GM23248 (cell line): ENCODE results near the gene CDK15. TPM values are rescaled to one million over a fixed set of nuclear protein-coding genes. Genes with fewer than 3 reads are reported as not detected.
A peak's percentile ranks its signal among the peaks of the same experiment; 100 is the strongest.

Experiments used
- DNase-seq: peaks from one replicate; pipeline ENCODE4 v3.0.0-alpha.2; 2015
- H2AFZ ChIP-seq: fragments of 200-600 bp; sonication (generic); 2 replicates; pipeline ENCODE4 v1.6.1; 2016; ENCODE audit warnings: antibody characterized with exemption
- H3F3A ChIP-seq: fragments of 200-600 bp; sonication (generic); 2 replicates; pipeline ENCODE4 v1.6.1; 2016; ENCODE audit warnings: mild to moderate bottlenecking, antibody characterized with exemption, mixed run types; ENCODE audit not compliant: insufficient read depth
- H3K27ac ChIP-seq: fragments of 200-600 bp; sonication (generic); 2 replicates; pipeline ENCODE4 v1.5.1; 2016; ENCODE audit warnings: mild to moderate bottlenecking
- H3K27me3 ChIP-seq: fragments of 200-600 bp; sonication (generic); replicated peaks from 2 replicates; pipeline ENCODE4 v1.6.1; 2016; ENCODE audit warnings: mild to moderate bottlenecking; ENCODE audit not compliant: insufficient read depth
- H3K36me3 ChIP-seq: fragments of 200-600 bp; sonication (generic); 2 replicates; pipeline ENCODE4 v1.6.1; 2016; ENCODE audit warnings: low read depth, mild to moderate bottlenecking
- H3K4me1 ChIP-seq: fragments of 200-600 bp; sonication (generic); 2 replicates; pipeline ENCODE4 v1.6.1; 2016; ENCODE audit warnings: mild to moderate bottlenecking; ENCODE audit not compliant: insufficient read depth
- H3K4me2 ChIP-seq: fragments of 200-600 bp; sonication (generic); one replicate; pipeline ENCODE4 v1.6.1; 2016; ENCODE audit warnings: mild to moderate bottlenecking; ENCODE audit not compliant: unreplicated experiment
- H3K4me3 ChIP-seq: fragments of 200-600 bp; sonication (generic); 2 replicates; pipeline ENCODE4 v1.5.1; 2016; ENCODE audit warnings: mild to moderate bottlenecking
- H3K79me2 ChIP-seq: fragments of 200-600 bp; sonication (generic); 2 replicates; pipeline ENCODE4 v1.6.1; 2016; ENCODE audit warnings: mild to moderate bottlenecking; ENCODE audit not compliant: insufficient read depth
- H3K9ac ChIP-seq: fragments of 200-600 bp; sonication (generic); 2 replicates; pipeline ENCODE4 v1.6.1; 2016; ENCODE audit warnings: mild to moderate bottlenecking
- H3K9me2 ChIP-seq: fragments of 200-600 bp; sonication (generic); 2 replicates; pipeline ENCODE4 v1.6.1; 2016; ENCODE audit warnings: mixed run types, mild to moderate bottlenecking, moderate library complexity; ENCODE audit not compliant: insufficient read depth
- H3K9me3 ChIP-seq: fragments of 200-600 bp; sonication (generic); one replicate; pipeline ENCODE4 v1.6.1; 2017; ENCODE audit warnings: low read depth
- H4K20me1 ChIP-seq: fragments of 200-600 bp; sonication (generic); 2 replicates; pipeline ENCODE4 v1.6.0; 2016; ENCODE audit not compliant: insufficient read depth
- EZH2 ChIP-seq: fragments of 200-600 bp; sonication (generic); IDR thresholded peaks from 2 replicates; pipeline ENCODE4 v1.6.1; 2018; ENCODE audit warnings: antibody characterized with exemption, mild to moderate bottlenecking; ENCODE audit not compliant: insufficient read depth, poor library complexity, severe bottlenecking
- EZH2phosphoT487 ChIP-seq: fragments of 200-600 bp; sonication (generic); IDR thresholded peaks from 2 replicates; pipeline ENCODE4 v1.6.1; 2018; ENCODE audit warnings: antibody characterized with exemption, moderate library complexity, mild to moderate bottlenecking, low read depth; ENCODE audit not compliant: insufficient read depth
- WGBS, 2 experiments: methylation state at CpG; one replicate each; pipeline ENCODE4 v1.1.6; 2015 to 2017; ENCODE audit warnings: low lambda C conversion rate in 2 of 2, low coverage in 1 of 2; ENCODE audit errors: missing lambda C conversion rate in 2 of 2; 5-methylcytosine and 5-hydroxymethylcytosine counted together
- in situ Hi-C: fragments of 300-500 bp; cut with MboI; formaldehyde crosslinking; loops from 2 replicates; pipeline ENCODE4 v1.15.0; 2020
- polyA plus RNA-seq: library from polyadenylated mRNA; unstranded; fragments of >200 nt; fragmentation: Nextera tagmentation; extraction: Ambion mirVana; gene quantifications from 2 replicates; pipeline ENCODE4 v1.2.1, GENCODE V29; 2016
- total RNA-seq: library from RNA; depleted of rRNA; stranded (reverse); fragments of >200 nt; shearing (Covaris generic); gene quantifications from 2 replicates; pipeline ENCODE4 v1.2.3, GENCODE V29; 2014

CDK15 gene
- total and polyA plus RNA-seq, 2 experiments from 2014 or later: 0.88 to 1.3 TPM

GRCh38 chr2:201852878-201853415 is 46.6 kb downstream of the CDK15 start:
- Histone ChIP-seq H3K4me3 (no peak overlapping the region), H4K20me1 (no peaks in the 10 kb centered on the region), H3K36me3 (no peaks in the 10 kb centered on the region), H3K9me3 (no peaks in the 10 kb centered on the region), H3K4me2 (no peak overlapping the region), H3F3A (peaks cover 31% of the 10 kb centered on the region), H3K9ac (no peak overlapping the region), H2AFZ (peak overlapping the region; percentile 11; the same call in 1 of the 2 replicates), H3K9me2 (no peaks in the 10 kb centered on the region), H3K27me3 (no peaks in the 10 kb centered on the region), H3K27ac (0 out of 2 replicates have a peak overlapping the region, but pooled peaks have one; percentile 96), H3K4me1 (peaks cover 36% of the 10 kb centered on the region), H3K79me2 (no peaks in the 10 kb centered on the region)
- DNase-seq: peak; percentile 27
- in situ Hi-C loops: loop anchor here (10.0 kb wide), 2 partner anchors 182 to 332 kb away; partner anchors contain the start of gene FZD7
- no peak for TF ChIP-seq EZH2phosphoT487
- no peak for TF ChIP-seq EZH2
- 93 to 100% methylated on average over 1 of the region's 1 CpG for WGBS, 2 experiments

GRCh38 chr2:201854221-201854801 is 48.0 kb downstream of the CDK15 start:
- peak; percentile 98 for DNase-seq
- peaks cover 41% of the 10 kb centered on the region for H3K4me1 ChIP-seq
- H3K36me3 ChIP-seq: no peaks in the 10 kb centered on the region
- H4K20me1 ChIP-seq: no peaks in the 10 kb centered on the region
- WGBS, 2 experiments: 0 to 3% methylated on average over 4 of the region's 4 CpGs
- no peaks in the 10 kb centered on the region for H3K9me3 ChIP-seq
- peak overlapping the region; percentile 72 for H3K9ac ChIP-seq
- H3K4me3 ChIP-seq: 0 out of 2 replicates have a peak overlapping the region, but pooled peaks have one; percentile 44
- no peaks in the 10 kb centered on the region for H3K27me3 ChIP-seq
- H3K79me2 ChIP-seq: no peaks in the 10 kb centered on the region
- peak overlapping the region; percentile 81 for H3K4me2 ChIP-seq
- in situ Hi-C loops: loop anchor here (10.0 kb wide), 2 partner anchors 180 to 330 kb away; partner anchors contain the start of gene FZD7
- H3K27ac ChIP-seq: peak overlapping the region; percentile 96
- H3F3A ChIP-seq: peaks cover 34% of the 10 kb centered on the region
- peak overlapping the region; percentile 51; the same call in 1 of the 2 replicates for H2AFZ ChIP-seq
- no peaks in the 10 kb centered on the region for H3K9me2 ChIP-seq
- TF ChIP-seq EZH2phosphoT487 (no peak), EZH2 (no peak)

GRCh38 chr2:201854841-201855240 is 48.5 kb downstream of the CDK15 start:
- H2AFZ ChIP-seq: 0 out of 2 replicates have a peak overlapping the region, but pooled peaks have one; percentile 20
- no peak for TF ChIP-seq EZH2
- TF ChIP-seq EZH2phosphoT487: no peak
- peak; percentile 79 for DNase-seq
- no peaks in the 10 kb centered on the region for H3K27me3 ChIP-seq
- H3K9me2 ChIP-seq: no peaks in the 10 kb centered on the region
- WGBS, 2 experiments: 79 to 84% methylated on average over 4 of the region's 4 CpGs
- peak overlapping the region; percentile 96 for H3K27ac ChIP-seq
- peak overlapping the region; percentile 81 for H3K4me2 ChIP-seq
- 0 out of 2 replicates have a peak overlapping the region, but pooled peaks have one; percentile 44 for H3K4me3 ChIP-seq
- in situ Hi-C loops: loop anchor here (10.0 kb wide), 2 partner anchors 180 to 330 kb away; partner anchors contain the start of gene FZD7
- H3K4me1 ChIP-seq: peaks cover 44% of the 10 kb centered on the region
- peaks cover 39% of the 10 kb centered on the region for H3F3A ChIP-seq
- no peaks in the 10 kb centered on the region for H4K20me1 ChIP-seq
- H3K79me2 ChIP-seq: no peaks in the 10 kb centered on the region
- peak overlapping the region; percentile 72 for H3K9ac ChIP-seq
- no peaks in the 10 kb centered on the region for H3K36me3 ChIP-seq
- H3K9me3 ChIP-seq: no peaks in the 10 kb centered on the region

- Histone ChIP-seq H4K20me1 (no peaks in the 10 kb centered on the region), H3K4me2 (peak overlapping the region; percentile 81), H3K4me3 (no peak overlapping the region), H3K4me1 (peaks cover 44% of the 10 kb centered on the region), H3K9ac (peak overlapping the region; percentile 72), H3F3A (peaks cover 44% of the 10 kb centered on the region), H3K9me2 (no peaks in the 10 kb centered on the region), H3K27ac (peak overlapping the region; percentile 96), H3K9me3 (no peaks in the 10 kb centered on the region), H3K27me3 (no peaks in the 10 kb centered on the region), H2AFZ (no peak overlapping the region), H3K79me2 (no peaks in the 10 kb centered on the region), H3K36me3 (no peaks in the 10 kb centered on the region)
- 59 to 67% methylated on average over 3 of the region's 3 CpGs for WGBS, 2 experiments
- TF ChIP-seq EZH2 (no peak), EZH2phosphoT487 (no peak)
- DNase-seq: no peak
- in situ Hi-C loops: loop anchor here (10.0 kb wide), 2 partner anchors 179 to 329 kb away; partner anchors contain the start of gene FZD7
Measured at GRCh38 chr2:201855356-201855755, 49.0 kb downstream of the CDK15 start.
